ENCODE results near the gene AKR1C1. TPM values are rescaled to one million over a fixed set of nuclear protein-coding genes. Genes with fewer than 3 reads are reported as not detected.
A peak's percentile ranks its signal among the peaks of the same experiment; 100 is the strongest.

Gene AKR1C1
- total and polyA plus RNA-seq, 9 of the 15 experiments (the other 6 are each of a cell fraction or from before 2014, with no cell fraction given): 43.5 to 180 (median 82.4) TPM

DNA sequence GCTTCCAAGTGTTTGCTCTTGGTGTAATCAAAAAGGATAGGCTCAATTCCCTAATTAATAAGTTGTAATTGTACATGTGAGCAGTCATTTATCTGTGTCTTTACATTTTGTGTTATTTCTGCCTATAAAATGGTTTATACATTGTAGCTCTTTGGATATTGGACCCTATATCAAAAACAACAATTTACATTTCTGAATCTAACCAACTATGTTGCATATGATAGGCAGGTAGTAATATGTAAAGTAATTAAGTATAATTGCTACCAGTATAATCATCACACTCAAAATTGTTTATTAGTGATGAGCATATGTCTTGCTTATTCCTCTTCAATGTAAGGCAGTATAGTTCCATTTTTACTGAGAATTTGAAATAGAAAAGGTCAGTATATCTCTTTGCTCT lies 13.8 kb downstream of the AKR1C1 start (continued):
- TF ChIP-seq ZFX (CRISPR knock-in tag; IDR thresholded peaks at IDR 0.05) (no peak), BMI1 (IDR thresholded peaks at IDR 0.05; ENCODE audit: low read length) (no peak), CSDE1 (IDR thresholded peaks at IDR 0.05) (no peak), IRF1 (CRISPR knock-in tag; IDR thresholded peaks at IDR 0.05; ENCODE audit: borderline replicate concordance) (no peak)

DNA sequence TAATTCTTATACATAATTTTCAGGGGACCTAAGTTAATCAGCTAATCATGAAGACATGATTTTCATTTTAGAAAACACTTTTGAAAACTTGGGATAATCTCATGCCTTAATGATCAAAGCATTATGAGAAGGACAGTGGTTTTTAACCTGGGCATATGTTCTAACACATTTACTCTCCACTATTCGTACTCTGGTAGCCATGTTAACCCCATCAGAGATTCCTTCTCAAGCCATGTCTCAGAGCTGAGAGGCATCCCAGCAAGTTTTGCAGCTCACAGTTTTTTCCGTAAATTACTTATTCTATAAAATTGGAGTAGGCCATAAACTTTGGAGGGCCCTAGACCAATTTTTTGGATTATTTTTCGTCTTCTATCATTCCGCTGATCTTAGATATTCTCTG lies 15.7 kb downstream of the AKR1C1 start:
- Histone ChIP-seq H3K79me2 (ENCODE audit: control insufficient read depth, insufficient read depth, low read length) (no peaks in the 10 kb centered on the region), H3K9ac (ENCODE audit: insufficient read depth in 1 of 2, low read depth in 2 of 2, low read length in 2 of 2) (no peak overlapping the region), H3K4me2 (ENCODE audit: insufficient read depth, low read length) (no peak overlapping the region), H3K27ac (ENCODE audit: extremely low read depth, low read depth, low read length) (no peak overlapping the region), H3K9me3 (replicated peaks; ENCODE audit: control insufficient read depth, insufficient read depth, low read depth, low read length) (no peaks in the 10 kb centered on the region), H3K4me1 (replicated peaks in 1 of 2; ENCODE audit: control insufficient read depth in 2 of 2, insufficient read depth in 2 of 2, low read length in 2 of 2) (peaks cover 18 to 20% of the 10 kb centered on the region in 2 experiments; a peak in 4 of 5 replicates), H4K20me1 (replicated peaks; ENCODE audit: control insufficient read depth, insufficient read depth, low read length) (no peaks in the 10 kb centered on the region), H3K27me3 (ENCODE audit: control insufficient read depth in 2 of 2, insufficient read depth in 2 of 2, low read length in 2 of 2) (no peaks in the 10 kb centered on the region), H3K36me3 (ENCODE audit: control insufficient read depth, insufficient read depth, low read length) (peaks cover 9% of the 10 kb centered on the region; the same call in 1 of the 3 replicates), H3K4me3 (no peak overlapping the region), H2AFZ (ENCODE audit: low read depth, low read length) (no peak overlapping the region), H3K9me1 (ENCODE audit: control insufficient read depth, insufficient read depth, low read length) (no peaks in the 10 kb centered on the region)
- ATAC-seq (no peak), FAIRE-seq (no peak), DNase-seq (ENCODE audit: extremely low read depth in 1 of 4, low spot score in 3 of 4) (no peak)
- no peak for TF ChIP-seq CBFA2T2 (conservative IDR thresholded peaks at IDR 0.05)
- TSS peak; percentile 9 for BruUV-seq (replicated peaks)
- intact Hi-C loops (cut with micrococcal nuclease) (no loop called here), in situ Hi-C loops (cut with MboI) (no loop called here)
- POLR2A ChIA-PET: interaction anchor here (0.6 kb wide), 1 partner anchor 142 kb away, joined by 3 read pairs; no protein-coding TSS in a partner anchor
- CTCF ChIA-PET (ENCODE audit: low intra/inter-chr PET ratio): no interaction called here
- WGBS (ENCODE audit: insufficient coverage, low coverage, missing lambda C conversion rate): 92% methylated on average over 4 of the region's 4 CpGs
